GM12878 (cell line): ENCODE results near the gene ZBTB44. TPM values are rescaled to one million over a fixed set of nuclear protein-coding genes. Genes with fewer than 3 reads are reported as not detected.

Source experiments
- polyA plus RNA-seq, 11 experiments: library from polyadenylated mRNA; depleted of rRNA in 4 of 11; unstranded in 6 of 11; stranded (reverse) in 5 of 11; fragments of >200 nt; fragmentation: Nextera tagmentation in 4 of 11; fragmentation: Illumina TruSeq in 1 of 11; extraction: Ambion mirVana in 4 of 11; extraction: Trizol in 1 of 11; gene quantifications; 1 replicate in 1 of 11; 2 replicates in 10 of 11; pipeline versions ENCODE4 v1.2.1 to v1.2.3, GENCODE V29; 2011 to 2016; ENCODE audit warnings: inconsistent platforms in 2 of 11, missing spikeins in 2 of 11, low read depth in 1 of 11
- small RNA-seq: library from RNA; depleted of rRNA; stranded (forward); fragments of <200 nt; gene quantifications from one replicate; pipeline ENCODE3, GENCODE V24; 2014
- total RNA-seq, 4 experiments: library from RNA; depleted of rRNA in 3 of 4; stranded (reverse); fragments of >200 nt in 3 of 4; fragmentation: Illumina TruSeq in 1 of 4; extraction: Trizol in 1 of 4; gene quantifications; 2 replicates each; pipeline versions ENCODE4 v1.2.1 to v1.2.3, GENCODE V29; 2013 to 2021

Gene ZBTB44
- total and polyA plus RNA-seq, 10 of the 15 experiments (the other 5 are each of a cell fraction or from before 2014, with no cell fraction given), result 2.8 to 38.2 (median 12.2) TPM

Small RNA genes lying within 50 kb of the gene (small RNA-seq; reads per million reads assigned to genes)
- not detected for gene RN7SL778P

Other genes with a start within 250 kb of the ZBTB44 start
- 17.7 and 18.2 TPM in 2 replicates for gene APLP2, start 245.0 kb downstream of the ZBTB44 start, total RNA-seq (2014; rRNA removed)
- gene APLP2, start 245.0 kb downstream of the ZBTB44 start, total RNA-seq (2014; rRNA removed; fragmentation: Illumina TruSeq; extraction: Trizol), result 15.9 and 17.1 TPM in 2 replicates
- 23.7 and 28.1 TPM in 2 replicates for gene APLP2, start 245.0 kb downstream of the ZBTB44 start, total RNA-seq (2021)
- gene APLP2, start 245.0 kb downstream of the ZBTB44 start, polyA plus RNA-seq (2011; rRNA removed), result 33.7 and 38.8 TPM in 2 replicates
- 22.4 and 24.2 TPM in 2 replicates for gene APLP2, start 245.0 kb downstream of the ZBTB44 start, polyA plus RNA-seq (2014; fragmentation: Illumina TruSeq; extraction: Trizol)
- gene APLP2, start 245.0 kb downstream of the ZBTB44 start, polyA plus RNA-seq (2014; fragmentation: Nextera tagmentation; extraction: Ambion mirVana), result 1 to 10 TPM; 2.3 to 4.6 TPM
- 18.3 and 18.5 TPM in 2 replicates for gene APLP2, start 245.0 kb downstream of the ZBTB44 start, polyA plus RNA-seq (2014; rRNA removed)
- 10 to 100 TPM; 28.2 to 29.3 TPM for gene APLP2, start 245.0 kb downstream of the ZBTB44 start, polyA plus RNA-seq (2016; fragmentation: Nextera tagmentation; extraction: Ambion mirVana)
- gene ST14, start 155.1 kb downstream of the ZBTB44 start, total RNA-seq (2014; rRNA removed), result 0.65 and 2.2 TPM in 2 replicates
- gene ST14, start 155.1 kb downstream of the ZBTB44 start, total RNA-seq (2014; rRNA removed; fragmentation: Illumina TruSeq; extraction: Trizol), result 0.41 and 0.45 TPM in 2 replicates
- 1.4 and 1.6 TPM in 2 replicates for gene ST14, start 155.1 kb downstream of the ZBTB44 start, total RNA-seq (2021)
- 1.6 and 3.9 TPM in 2 replicates for gene ST14, start 155.1 kb downstream of the ZBTB44 start, polyA plus RNA-seq (2011; rRNA removed)
- gene ST14, start 155.1 kb downstream of the ZBTB44 start, polyA plus RNA-seq (2014; fragmentation: Illumina TruSeq; extraction: Trizol), result 0.22 and 0.73 TPM in 2 replicates
- gene ST14, start 155.1 kb downstream of the ZBTB44 start, polyA plus RNA-seq (2014; fragmentation: Nextera tagmentation; extraction: Ambion mirVana), result under 1 TPM in 1 of 2 experiments, not detected in 1; 0.02 TPM
- gene ST14, start 155.1 kb downstream of the ZBTB44 start, polyA plus RNA-seq (2014; rRNA removed), result 0.72 and 0.74 TPM in 2 replicates
- under 1 TPM in 1 of 2 experiments, not detected in 1; 0.50 TPM for gene ST14, start 155.1 kb downstream of the ZBTB44 start, polyA plus RNA-seq (2016; fragmentation: Nextera tagmentation; extraction: Ambion mirVana)
- gene ADAMTS8, start 113.7 kb upstream of the ZBTB44 start, total RNA-seq (2014; rRNA removed), result not detected in 2 replicates
- gene ADAMTS8, start 113.7 kb upstream of the ZBTB44 start, total RNA-seq (2014; rRNA removed; fragmentation: Illumina TruSeq; extraction: Trizol), result not detected in 2 replicates
- not detected in 2 replicates for gene ADAMTS8, start 113.7 kb upstream of the ZBTB44 start, total RNA-seq (2021)
- gene ADAMTS8, start 113.7 kb upstream of the ZBTB44 start, polyA plus RNA-seq (2011; rRNA removed), result not detected in 2 replicates
- gene ADAMTS8, start 113.7 kb upstream of the ZBTB44 start, polyA plus RNA-seq (2014; fragmentation: Illumina TruSeq; extraction: Trizol), result not detected in 2 replicates
- not detected for gene ADAMTS8, start 113.7 kb upstream of the ZBTB44 start, polyA plus RNA-seq (2014; fragmentation: Nextera tagmentation; extraction: Ambion mirVana)
- not detected in 2 replicates for gene ADAMTS8, start 113.7 kb upstream of the ZBTB44 start, polyA plus RNA-seq (2014; rRNA removed)
- not detected for gene ADAMTS8, start 113.7 kb upstream of the ZBTB44 start, polyA plus RNA-seq (2016; fragmentation: Nextera tagmentation; extraction: Ambion mirVana)
- gene ADAMTS15, start 133.7 kb upstream of the ZBTB44 start, total RNA-seq (2014; rRNA removed), result not detected in 2 replicates
- not detected in 2 replicates for gene ADAMTS15, start 133.7 kb upstream of the ZBTB44 start, total RNA-seq (2014; rRNA removed; fragmentation: Illumina TruSeq; extraction: Trizol)
- not detected in 2 replicates for gene ADAMTS15, start 133.7 kb upstream of the ZBTB44 start, total RNA-seq (2021)
- gene ADAMTS15, start 133.7 kb upstream of the ZBTB44 start, polyA plus RNA-seq (2011; rRNA removed), result not detected in 2 replicates
- gene ADAMTS15, start 133.7 kb upstream of the ZBTB44 start, polyA plus RNA-seq (2014; fragmentation: Illumina TruSeq; extraction: Trizol), result not detected in 2 replicates
- gene ADAMTS15, start 133.7 kb upstream of the ZBTB44 start, polyA plus RNA-seq (2014; fragmentation: Nextera tagmentation; extraction: Ambion mirVana), result not detected
- gene ADAMTS15, start 133.7 kb upstream of the ZBTB44 start, polyA plus RNA-seq (2014; rRNA removed), result not detected in 2 replicates
- not detected for gene ADAMTS15, start 133.7 kb upstream of the ZBTB44 start, polyA plus RNA-seq (2016; fragmentation: Nextera tagmentation; extraction: Ambion mirVana)